ENCODE measurements around the gene DRAM1.
"Not testable (repeated sequence)": the region's sequence is repeated elsewhere in the genome, so short reads cannot be mapped to it uniquely, and the experiment has no call there.

Gene DRAM1

GRCh38 chr12:101876861-101877805 lies at the start of gene DRAM1:
TSS of gene DRAM1 (plus strand) at chr12:101877580. CDS start at chr12:101877790, 210 bp downstream.
- peak; percentile 77 for DNase-seq (ENCODE audit: low read depth)

- no peak for DNase-seq (ENCODE audit: low read depth)
Observed at GRCh38 chr12:101828463-101829196, 48.8 kb upstream of the DRAM1 start.

GRCh38 chr12:101829639-101830366 lies 47.6 kb upstream of the DRAM1 start:
- no peak for DNase-seq (ENCODE audit: low read depth)

- peak; percentile 94 for DNase-seq (ENCODE audit: low read depth)
Observed at GRCh38 chr12:101830367-101831325, 46.7 kb upstream of the DRAM1 start, which contains the start of gene GNPTAB. TSS of gene GNPTAB (minus strand) at chr12:101830959. CDS start at chr12:101830675, 284 bp downstream.

GRCh38 chr12:101832030-101832429 lies 45.4 kb upstream of the DRAM1 start:
- DNase-seq (ENCODE audit: low read depth) = no peak

- DNase-seq (ENCODE audit: low read depth) = no peak
Observed at GRCh38 chr12:101838628-101839323, 38.6 kb upstream of the DRAM1 start.

- DNase-seq (ENCODE audit: low read depth) = peak; percentile 35
Observed at GRCh38 chr12:101839324-101840283, 37.8 kb upstream of the DRAM1 start.

GRCh38 chr12:101841069-101841468 lies 36.3 kb upstream of the DRAM1 start:
- DNase-seq (ENCODE audit: low read depth) = no peak

- DNase-seq (ENCODE audit: low read depth) = no peak
Observed at GRCh38 chr12:101845137-101845711, 32.2 kb upstream of the DRAM1 start.

GRCh38 chr12:101847325-101847724 lies 30.1 kb upstream of the DRAM1 start:
- DNase-seq (ENCODE audit: low read depth) = no peak

GRCh38 chr12:101850199-101850598 lies 27.2 kb upstream of the DRAM1 start:
- no peak for DNase-seq (ENCODE audit: low read depth)

GRCh38 chr12:101852998-101853397 lies 24.4 kb upstream of the DRAM1 start:
- no peak for DNase-seq (ENCODE audit: low read depth)

- no peak for DNase-seq (ENCODE audit: low read depth)
Observed at GRCh38 chr12:101854747-101855146, 22.6 kb upstream of the DRAM1 start.

GRCh38 chr12:101855364-101855884 lies 22.0 kb upstream of the DRAM1 start:
- DNase-seq (ENCODE audit: low read depth) = no peak

- no peak for DNase-seq (ENCODE audit: low read depth)
Observed at GRCh38 chr12:101855976-101856375, 21.4 kb upstream of the DRAM1 start.

- DNase-seq (ENCODE audit: low read depth) = not testable (repeated sequence)
Observed at GRCh38 chr12:101856614-101857013, 20.8 kb upstream of the DRAM1 start.

- no peak for DNase-seq (ENCODE audit: low read depth)
Observed at GRCh38 chr12:101857043-101857558, 20.3 kb upstream of the DRAM1 start.

GRCh38 chr12:101858361-101858760 lies 19.0 kb upstream of the DRAM1 start:
- no peak for DNase-seq (ENCODE audit: low read depth)

All from activated T-cell treated with anti-CD3 and anti-CD28 coated beads for 48 hours (primary cell).